Measurements from ENCODE around the gene BLM.

Gene BLM

GRCh38 chr15:90677807-90678790, 39.0 kb upstream of the BLM start:
- ChIA-PET POLR2A (no interaction called here), CTCF (interaction anchor here (1.2 to 2.3 kb wide), 2 partner anchors 30 to 207 kb away, joined by 3 to 10 read pairs; no protein-coding TSS in a partner anchor)
- no peak for DNase-seq (ENCODE audit: low read depth, low spot score)
- TF ChIP-seq, protein P1, sequence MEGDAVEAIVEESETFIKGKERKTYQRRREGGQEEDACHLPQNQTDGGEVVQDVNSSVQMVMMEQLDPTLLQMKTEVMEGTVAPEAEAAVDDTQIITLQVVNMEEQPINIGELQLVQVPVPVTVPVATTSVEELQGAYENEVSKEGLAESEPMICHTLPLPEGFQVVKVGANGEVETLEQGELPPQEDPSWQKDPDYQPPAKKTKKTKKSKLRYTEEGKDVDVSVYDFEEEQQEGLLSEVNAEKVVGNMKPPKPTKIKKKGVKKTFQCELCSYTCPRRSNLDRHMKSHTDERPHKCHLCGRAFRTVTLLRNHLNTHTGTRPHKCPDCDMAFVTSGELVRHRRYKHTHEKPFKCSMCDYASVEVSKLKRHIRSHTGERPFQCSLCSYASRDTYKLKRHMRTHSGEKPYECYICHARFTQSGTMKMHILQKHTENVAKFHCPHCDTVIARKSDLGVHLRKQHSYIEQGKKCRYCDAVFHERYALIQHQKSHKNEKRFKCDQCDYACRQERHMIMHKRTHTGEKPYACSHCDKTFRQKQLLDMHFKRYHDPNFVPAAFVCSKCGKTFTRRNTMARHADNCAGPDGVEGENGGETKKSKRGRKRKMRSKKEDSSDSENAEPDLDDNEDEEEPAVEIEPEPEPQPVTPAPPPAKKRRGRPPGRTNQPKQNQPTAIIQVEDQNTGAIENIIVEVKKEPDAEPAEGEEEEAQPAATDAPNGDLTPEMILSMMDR (IDR thresholded peaks at IDR 0.05; ENCODE audit: insufficient read depth, low read length, missing control alignments), result no peak
- no peak overlapping the region for H3K4me3 ChIP-seq (ENCODE audit: low read depth, low read length)

DNA sequence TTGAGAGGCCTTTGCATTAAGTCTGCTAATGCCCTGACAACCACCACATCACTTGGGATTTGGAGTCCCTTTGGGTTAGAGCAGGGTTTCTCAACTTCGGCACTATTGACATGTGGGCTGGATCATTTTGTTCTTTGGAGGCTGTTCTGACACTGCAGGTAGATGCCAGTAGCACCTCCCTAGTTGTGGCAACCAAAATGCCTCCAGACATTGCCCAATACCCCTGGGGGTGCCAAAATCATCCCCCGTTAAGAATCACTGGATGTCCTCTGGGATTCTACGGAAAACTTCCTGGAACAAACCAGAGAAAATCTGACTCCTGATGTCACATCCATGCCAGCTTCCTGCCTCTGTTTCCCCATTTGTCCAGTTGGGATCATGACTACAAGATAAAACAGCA, 37.2 kb upstream of the BLM start:
- ChIA-PET POLR2A (no interaction called here), CTCF (interaction anchor here (1.4 kb wide), 1 partner anchor 206 kb away, joined by 8 read pairs; no protein-coding TSS in a partner anchor)
- no peak overlapping the region for H3K4me3 ChIP-seq (ENCODE audit: low read depth, low read length)
- TF ChIP-seq, protein P1 (IDR thresholded peaks at IDR 0.05; ENCODE audit: insufficient read depth, low read length, missing control alignments), result no peak
- no peak for DNase-seq (ENCODE audit: low read depth, low spot score)

- CTCF ChIA-PET, result interaction anchor here (1.0 to 1.4 kb wide), 3 partner anchors 10 to 206 kb away, joined by 3 to 8 read pairs (median 5); no protein-coding TSS in a partner anchor
- POLR2A ChIA-PET, result interaction anchor here (1.2 kb wide), 1 partner anchor 20 kb away, joined by 4 read pairs; no protein-coding TSS in a partner anchor
- TF ChIP-seq, protein P1 (IDR thresholded peaks at IDR 0.05; ENCODE audit: insufficient read depth, low read length, missing control alignments), result no peak
- H3K4me3 ChIP-seq (ENCODE audit: low read depth, low read length), result no peak overlapping the region
- DNase-seq (ENCODE audit: low read depth, low spot score), result peak; percentile 89
Measured at GRCh38 chr15:90680371-90680935, 36.7 kb upstream of the BLM start.

DNA sequence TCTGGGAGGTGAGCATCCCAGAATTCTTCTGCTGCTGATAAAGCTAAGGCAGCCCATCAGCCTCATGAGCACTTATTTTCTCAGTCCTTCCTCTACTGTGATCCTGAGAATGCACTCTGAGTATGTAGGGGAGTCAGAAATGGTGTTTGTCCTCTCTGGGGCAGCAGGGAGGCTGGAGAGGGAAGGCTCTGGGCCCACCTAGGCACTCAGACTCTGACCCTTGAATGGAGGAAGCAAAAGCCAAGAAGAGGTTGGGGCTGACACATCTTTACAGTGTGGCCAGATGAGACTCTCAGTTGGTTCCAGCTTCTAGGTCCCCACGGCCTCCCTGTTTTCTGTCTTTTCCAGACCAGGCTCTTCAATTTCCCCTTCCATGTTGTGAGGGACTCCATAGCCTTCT, 36.1 kb upstream of the BLM start:
- POLR2A ChIA-PET, result interaction anchor here (1.2 kb wide), 1 partner anchor 21 kb away, joined by 4 read pairs; no protein-coding TSS in a partner anchor
- TF ChIP-seq, protein P1 (IDR thresholded peaks at IDR 0.05; ENCODE audit: insufficient read depth, low read length, missing control alignments), result no peak
- H3K4me3 ChIP-seq (ENCODE audit: low read depth, low read length), result no peak overlapping the region
- CTCF ChIA-PET, result interaction anchor here (1.0 to 1.4 kb wide), 3 partner anchors 10 to 205 kb away, joined by 3 to 8 read pairs (median 5); no protein-coding TSS in a partner anchor
- DNase-seq (ENCODE audit: low read depth, low spot score), result no peak

GRCh38 chr15:90681480-90681879, 35.7 kb upstream of the BLM start:
- POLR2A ChIA-PET, result interaction anchor here (1.2 kb wide), 1 partner anchor 21 kb away, joined by 4 read pairs; no protein-coding TSS in a partner anchor
- no peak for DNase-seq (ENCODE audit: low read depth, low spot score)
- TF ChIP-seq, protein P1 (IDR thresholded peaks at IDR 0.05; ENCODE audit: insufficient read depth, low read length, missing control alignments), result no peak
- H3K4me3 ChIP-seq (ENCODE audit: low read depth, low read length), result no peak overlapping the region
- CTCF ChIA-PET, result interaction anchor here (0.9 to 1.4 kb wide), 4 partner anchors 9 to 205 kb away, joined by 3 to 8 read pairs (median 4); no protein-coding TSS in a partner anchor
